ENCODE data around the gene TRABD2A. TPM values are rescaled to one million over a fixed set of nuclear protein-coding genes. Genes with fewer than 3 reads are reported as not detected.

TRABD2A gene
- polyA plus RNA-seq, 3 donors = 0.52 to 1.2 (median 0.59) TPM

DNA sequence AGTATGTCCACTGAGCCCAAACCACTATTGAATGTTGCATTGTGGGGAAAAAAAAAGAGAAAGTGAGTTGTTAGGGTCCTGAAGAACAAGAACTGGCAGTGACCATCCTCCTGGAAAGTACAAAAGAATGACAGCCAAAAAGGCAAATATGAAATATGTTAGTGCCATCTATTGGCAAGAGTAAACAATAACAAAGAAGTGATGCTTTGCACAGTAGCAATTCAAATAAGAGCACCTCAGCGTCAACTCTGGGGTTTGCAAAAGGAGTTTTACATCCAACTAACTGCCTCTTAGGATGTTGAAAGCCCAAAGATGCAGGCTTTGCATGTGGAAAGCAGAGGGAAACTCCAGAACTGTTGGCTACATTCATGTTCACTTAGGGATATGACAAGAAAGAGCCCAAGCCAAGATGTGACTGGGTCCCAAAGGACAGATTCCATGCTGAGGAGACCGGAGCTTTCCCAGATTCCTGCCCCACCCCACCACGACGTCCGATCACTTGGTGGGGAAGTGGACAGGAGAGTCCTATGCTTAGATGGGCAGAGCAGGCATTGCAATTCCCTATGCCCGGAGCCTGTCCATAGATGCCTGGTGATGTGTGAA, 15.6 kb downstream of the TRABD2A start:
- no peak for DNase-seq (ENCODE audit: extremely low read depth in 1 of 11, low read depth in 9 of 11, low spot score in 4 of 11)

DNA sequence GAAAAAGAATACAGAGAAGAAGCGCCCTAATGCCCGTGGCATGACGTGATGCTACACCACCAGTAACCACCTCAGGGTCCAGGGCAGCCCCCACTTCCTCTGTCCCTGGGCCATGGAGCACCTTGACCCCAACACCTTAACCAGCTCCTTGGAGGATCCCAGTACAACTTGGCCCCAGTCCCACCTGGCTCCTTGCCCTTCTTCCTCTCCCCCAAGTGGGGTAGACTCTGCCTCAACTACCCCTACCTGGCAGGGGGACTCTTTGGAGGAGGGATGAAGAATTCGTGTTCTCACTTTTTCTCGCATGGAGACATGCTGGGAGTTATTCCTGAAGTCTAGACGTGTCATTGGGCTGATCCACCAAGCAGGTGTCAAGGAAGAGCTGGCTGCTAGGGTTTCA, 18.9 kb downstream of the TRABD2A start:
- no peak for DNase-seq (ENCODE audit: extremely low read depth in 1 of 11, low read depth in 9 of 11, low spot score in 4 of 11)

DNA sequence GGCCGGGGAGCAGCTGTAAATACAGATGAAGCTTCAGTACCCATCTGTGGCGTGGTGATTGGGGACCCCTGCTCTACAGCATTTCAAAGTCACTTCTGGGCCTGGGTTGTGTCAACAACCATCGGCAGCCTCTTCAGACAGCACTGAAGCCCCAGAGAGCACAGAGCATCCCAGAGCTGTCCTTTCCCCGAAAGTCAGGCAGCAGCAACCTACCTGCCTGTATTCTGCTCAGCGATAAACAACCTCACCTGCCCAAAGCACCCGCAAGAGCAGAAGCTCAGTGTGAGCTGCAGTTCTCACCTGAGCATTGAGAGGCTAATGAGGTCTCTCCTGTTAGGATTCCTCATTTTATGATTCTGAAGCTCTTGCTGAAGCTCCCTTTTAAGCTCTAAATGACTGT, 19.3 kb downstream of the TRABD2A start:
- DNase-seq (ENCODE audit: extremely low read depth in 1 of 11, low read depth in 9 of 11, low spot score in 4 of 11) = no peak

DNA sequence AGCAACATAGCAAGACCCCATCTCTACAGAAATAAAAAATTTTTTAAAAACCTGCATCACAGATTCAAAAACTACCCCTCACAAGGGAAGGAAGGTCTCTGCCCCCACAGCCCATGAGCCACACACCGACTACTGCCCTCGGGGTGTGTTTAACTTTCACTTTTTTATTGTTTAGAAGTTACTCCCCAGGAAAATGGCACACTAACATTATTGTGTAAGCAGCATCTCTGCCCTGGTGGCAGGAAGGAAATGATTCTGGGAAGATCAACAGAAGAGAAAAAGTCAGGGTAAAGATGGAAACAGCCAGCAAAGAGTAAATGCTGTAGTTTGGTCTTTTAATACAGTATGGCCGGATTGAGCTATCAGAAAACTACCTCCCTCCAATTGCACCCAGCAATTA, 21.9 kb downstream of the TRABD2A start:
- no peak for DNase-seq (ENCODE audit: extremely low read depth in 1 of 11, low read depth in 9 of 11, low spot score in 4 of 11)

DNA sequence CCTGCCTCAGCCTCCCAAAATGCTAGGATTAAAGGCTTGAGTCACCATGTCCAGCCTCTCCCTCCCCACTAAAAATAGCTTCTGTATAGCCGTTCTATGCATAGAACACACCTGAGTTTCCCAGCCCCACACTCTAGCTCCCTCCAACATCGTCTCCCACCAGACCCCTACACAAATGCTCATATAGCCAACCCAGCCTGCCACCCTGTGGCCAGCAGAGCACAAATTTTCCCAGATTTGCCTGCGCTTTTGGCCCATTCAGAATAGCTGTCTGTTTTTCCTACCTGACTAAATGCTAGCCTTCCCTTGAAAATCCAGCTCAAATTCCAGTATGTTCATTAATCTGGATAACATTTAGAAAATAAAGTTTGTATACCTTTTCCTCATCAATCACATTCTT, 22.8 kb downstream of the TRABD2A start:
- no peak for DNase-seq (ENCODE audit: extremely low read depth in 1 of 11, low read depth in 9 of 11, low spot score in 4 of 11)

DNA sequence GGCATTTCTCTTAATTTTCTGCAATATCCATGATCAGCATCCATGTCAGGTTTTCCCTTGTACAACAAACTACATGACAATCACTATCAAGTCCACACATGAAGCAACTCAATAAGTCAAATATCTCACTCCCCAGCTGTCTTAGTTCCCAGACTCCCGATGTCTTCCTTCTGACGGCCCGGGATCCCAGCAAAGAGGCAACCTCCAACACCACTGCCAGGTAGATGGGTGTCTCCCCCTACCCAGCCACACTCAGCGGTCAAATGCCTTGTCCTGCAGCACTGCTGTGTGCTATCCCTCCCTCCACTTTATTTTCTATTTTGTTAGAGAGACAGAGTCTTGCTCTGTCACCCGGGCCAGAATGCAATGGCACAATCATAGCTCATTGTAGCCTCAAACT, 23.3 kb downstream of the TRABD2A start:
- DNase-seq (ENCODE audit: extremely low read depth in 1 of 11, low read depth in 9 of 11, low spot score in 4 of 11) = no peak

DNA sequence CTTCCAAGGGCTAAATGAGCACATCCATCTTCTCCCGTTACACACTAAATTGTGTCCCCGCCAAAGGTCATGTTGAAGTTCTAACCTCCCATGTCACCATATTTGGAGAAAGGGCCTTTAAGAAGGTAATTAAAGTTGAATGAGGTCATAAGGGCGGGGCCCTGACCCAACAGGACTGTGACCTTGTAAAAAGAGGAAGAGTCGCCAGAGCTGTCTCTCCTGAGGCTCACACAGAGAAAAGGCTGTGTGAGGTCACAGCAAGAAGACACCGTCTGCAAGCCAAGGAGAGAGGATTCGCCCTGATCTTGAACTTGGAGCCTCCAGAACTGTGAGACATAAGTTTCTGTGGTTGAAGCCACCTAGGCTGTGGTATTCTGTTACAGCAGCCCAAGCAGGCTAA, 24.1 kb downstream of the TRABD2A start:
- no peak for DNase-seq (ENCODE audit: extremely low read depth in 1 of 11, low read depth in 9 of 11, low spot score in 4 of 11)

DNA sequence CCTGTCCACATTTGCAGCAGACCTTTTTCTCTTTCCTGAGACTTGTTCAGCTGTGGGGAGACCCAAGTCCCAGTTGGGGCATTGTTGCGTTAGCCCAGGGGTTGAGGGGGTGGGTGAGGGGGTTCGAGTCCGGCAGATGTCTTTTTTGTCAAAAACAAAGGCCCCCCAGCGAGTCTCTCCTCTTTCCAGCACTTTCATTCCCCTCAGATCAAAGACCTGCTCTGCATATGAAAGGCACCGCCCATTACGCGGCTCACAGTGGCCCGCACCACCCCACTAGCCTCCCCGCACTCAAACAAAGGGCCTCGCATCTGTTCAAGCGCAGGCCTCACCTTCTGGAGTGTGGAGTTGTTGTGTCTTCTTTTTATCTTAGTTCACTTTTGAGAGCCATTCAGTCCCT, 25.2 kb downstream of the TRABD2A start:
- DNase-seq (ENCODE audit: extremely low read depth in 1 of 11, low read depth in 9 of 11, low spot score in 4 of 11) = no peak

DNA sequence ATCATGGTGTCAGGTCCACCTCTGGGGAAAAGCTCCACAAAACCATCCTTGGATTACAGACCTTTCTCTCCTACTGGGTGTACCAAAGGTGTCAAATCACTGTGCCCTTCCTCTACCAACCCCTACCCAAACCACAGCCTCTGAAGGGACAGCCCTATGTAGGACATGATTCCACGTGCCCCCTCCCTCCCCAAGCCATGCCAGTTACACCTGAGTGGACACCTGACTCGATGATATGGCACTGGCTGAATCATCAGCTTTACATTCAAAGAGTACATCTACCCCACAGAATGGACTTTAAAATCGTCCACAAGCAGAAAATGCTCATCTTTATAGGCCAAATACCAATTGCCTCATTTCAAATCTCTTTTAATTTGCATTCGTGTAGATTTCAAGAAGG, 26.0 kb downstream of the TRABD2A start:
- DNase-seq (ENCODE audit: extremely low read depth in 1 of 11, low read depth in 9 of 11, low spot score in 4 of 11) = no peak

DNA sequence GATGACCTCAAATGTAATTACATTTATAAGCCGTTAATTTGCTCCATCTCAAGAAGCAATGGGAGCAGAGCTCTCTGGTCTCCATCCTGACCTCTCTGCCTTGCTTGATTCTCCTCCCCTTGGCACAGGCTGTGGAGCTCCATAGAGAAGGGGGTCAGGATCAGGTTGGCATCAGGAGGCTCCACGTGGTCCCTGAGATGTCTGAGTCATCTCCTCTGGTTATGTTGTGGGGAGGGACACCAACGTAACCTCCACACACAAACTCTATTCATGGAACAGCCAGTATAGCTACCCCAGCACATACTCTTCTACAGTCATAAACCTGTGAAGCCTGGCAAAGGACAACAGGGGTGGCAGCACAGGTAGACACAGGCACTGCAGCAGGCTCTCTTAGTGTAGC, 29.0 kb downstream of the TRABD2A start:
- DNase-seq (ENCODE audit: extremely low read depth in 1 of 11, low read depth in 9 of 11, low spot score in 4 of 11) = no peak

DNA sequence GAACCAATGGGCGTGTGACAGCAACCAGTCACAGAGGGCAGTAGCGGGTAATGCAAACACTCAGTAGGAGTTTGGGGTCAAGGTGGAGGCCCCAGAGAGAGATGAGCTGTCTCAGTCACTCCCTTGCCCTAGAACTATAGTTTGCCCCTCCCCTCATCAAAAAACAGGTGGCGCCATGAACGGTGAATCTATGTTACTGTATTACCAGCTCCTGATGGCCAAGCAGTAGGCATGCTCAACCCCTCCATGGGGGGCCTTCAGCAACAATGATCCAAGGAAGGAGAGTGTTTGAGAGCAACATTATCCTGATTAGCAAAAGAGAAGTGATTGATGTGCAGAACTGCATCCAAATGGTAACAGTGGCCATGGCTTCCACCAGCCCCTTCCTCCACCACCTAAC, 30.4 kb downstream of the TRABD2A start:
- no peak for DNase-seq (ENCODE audit: extremely low read depth in 1 of 11, low read depth in 9 of 11, low spot score in 4 of 11)

DNA sequence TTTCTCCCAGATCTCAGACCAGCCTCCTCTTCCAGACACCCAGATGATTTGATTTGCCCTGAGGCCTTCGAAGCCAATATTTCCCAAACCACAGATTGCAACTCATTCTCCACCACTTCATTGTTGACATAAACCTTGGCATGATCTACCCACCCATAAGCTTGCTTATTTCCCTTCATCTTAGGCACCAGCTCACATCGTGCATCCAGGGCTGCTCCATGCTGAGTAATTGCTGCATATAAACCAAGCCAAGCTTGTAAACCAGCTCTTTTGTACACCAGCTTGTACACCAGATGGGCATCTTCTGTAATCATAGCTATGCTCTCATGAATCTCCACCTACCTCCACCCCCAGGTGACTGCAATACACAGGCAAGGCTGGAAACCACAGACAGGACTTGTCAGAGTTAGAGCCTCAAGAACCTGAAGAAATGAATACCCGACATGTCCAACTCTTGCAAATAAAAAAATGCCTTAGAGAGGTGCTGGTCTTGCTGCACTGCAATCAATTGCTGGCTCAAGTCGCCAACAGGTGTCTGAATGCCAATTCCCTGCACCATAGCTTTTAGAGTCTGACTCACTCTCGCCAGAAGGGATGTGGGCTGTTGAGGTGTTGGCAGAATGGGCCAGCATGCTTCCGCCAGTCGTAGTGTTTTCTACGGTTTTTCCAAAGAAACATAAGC, 31.5 kb downstream of the TRABD2A start:
- no peak for DNase-seq (ENCODE audit: extremely low read depth in 1 of 11, low read depth in 9 of 11, low spot score in 4 of 11)

DNA sequence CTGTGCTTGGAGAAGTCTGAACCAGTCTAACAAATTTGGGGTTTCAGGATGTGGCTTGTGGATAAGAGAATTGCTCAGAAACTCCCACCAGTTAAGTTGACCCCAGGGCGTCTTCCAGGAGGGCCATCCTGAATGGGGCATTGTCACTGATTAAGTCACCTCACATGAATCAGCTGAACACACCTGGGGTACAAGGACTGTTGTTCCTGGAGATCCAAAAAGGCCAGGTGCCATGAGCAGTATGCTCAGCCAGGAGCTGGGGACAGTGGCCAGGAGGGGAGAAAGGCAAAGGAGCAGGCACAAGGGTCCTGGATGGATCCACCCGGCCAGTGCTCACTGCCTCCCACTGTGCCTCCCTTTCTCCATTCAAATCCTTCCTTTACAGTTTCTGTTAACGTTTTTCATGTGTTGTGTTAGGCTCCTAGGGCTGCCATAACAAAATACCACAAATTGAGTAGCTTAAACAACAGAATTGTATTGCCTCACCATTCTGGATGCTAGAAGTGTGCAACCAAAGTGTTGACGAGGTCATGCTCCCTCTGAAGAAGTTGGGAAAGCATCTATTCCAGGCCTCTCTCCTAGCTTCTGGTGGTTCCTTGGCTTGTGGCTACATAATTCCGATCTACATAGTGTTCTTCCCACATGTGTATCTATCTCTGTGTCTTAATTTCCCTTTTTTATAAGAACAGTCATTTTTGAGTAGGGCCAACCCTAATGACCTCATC, 33.4 kb downstream of the TRABD2A start:
- DNase-seq (ENCODE audit: extremely low read depth in 1 of 11, low read depth in 9 of 11, low spot score in 4 of 11) = no peak

DNA sequence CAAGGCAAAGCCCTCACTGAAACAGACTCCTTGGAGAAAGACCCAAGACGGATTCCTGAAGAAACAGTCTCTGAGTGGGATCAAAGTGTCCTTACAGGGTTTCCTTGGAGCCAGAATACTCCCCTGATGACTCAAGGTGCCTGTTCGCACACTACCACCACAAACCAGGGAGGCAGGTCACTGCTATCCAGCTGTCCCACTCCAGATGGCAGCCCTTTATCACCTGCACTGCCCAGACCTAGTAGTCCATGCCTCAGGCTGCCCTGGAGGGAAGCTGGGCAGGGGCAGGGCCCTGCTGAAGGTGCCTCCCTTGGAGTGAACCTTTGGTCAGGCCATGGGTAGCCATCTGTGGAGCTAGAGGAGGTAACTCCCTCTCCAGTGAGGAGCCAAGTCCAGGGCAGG, 34.1 kb downstream of the TRABD2A start:
- no peak for DNase-seq (ENCODE audit: extremely low read depth in 1 of 11, low read depth in 9 of 11, low spot score in 4 of 11)

DNA sequence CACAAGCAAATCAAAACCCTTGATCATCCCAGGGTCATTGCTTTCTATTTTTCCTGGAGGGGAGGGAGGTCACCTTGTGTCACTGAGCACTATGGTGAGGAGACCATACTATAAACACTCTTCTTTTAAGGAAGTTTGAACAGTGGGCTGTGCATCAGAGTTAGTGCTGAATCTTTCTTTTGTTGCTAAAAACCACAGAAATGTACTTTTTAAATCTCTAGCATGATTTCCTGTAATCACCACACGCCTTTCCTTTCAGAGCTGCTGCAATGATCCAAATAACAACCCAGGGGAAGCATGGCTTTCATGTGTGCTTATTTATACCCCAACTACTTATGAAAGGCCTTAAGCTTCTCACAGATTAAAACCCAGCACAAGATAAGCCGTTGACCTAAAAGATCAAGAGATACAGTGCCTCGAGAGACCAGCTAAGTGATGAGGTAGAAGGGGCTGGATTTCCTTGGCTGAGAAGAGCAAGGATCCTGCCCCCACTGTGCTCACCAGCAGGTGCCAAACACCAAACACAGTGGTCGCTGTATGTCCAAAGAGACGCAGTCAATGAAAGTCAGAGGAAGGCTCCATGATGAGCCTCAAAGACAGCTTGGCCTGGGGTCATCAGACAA, 34.7 kb downstream of the TRABD2A start:
- no peak for DNase-seq (ENCODE audit: extremely low read depth in 1 of 11, low read depth in 9 of 11, low spot score in 4 of 11)

DNA sequence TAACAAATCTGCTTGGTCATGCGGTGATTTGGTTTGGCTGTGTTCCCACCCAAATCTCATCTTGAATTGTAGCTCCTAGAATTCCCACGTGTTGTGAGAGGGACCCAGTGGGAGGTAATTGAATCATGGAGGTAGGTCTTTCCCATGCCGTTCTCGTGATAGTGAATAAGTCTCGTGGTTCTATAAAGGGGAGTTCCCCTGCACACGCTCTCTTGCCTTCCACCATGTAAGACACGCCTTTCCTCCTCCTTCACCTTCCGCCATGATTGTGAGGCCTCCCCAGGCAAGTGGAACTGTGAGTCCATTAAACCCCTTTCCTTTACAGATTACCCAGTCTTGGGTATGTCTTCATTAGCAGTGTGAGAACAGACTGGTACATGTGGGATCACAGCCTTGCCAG, 36.7 kb downstream of the TRABD2A start:
- no peak for DNase-seq (ENCODE audit: extremely low read depth in 1 of 11, low read depth in 9 of 11, low spot score in 4 of 11)

DNA sequence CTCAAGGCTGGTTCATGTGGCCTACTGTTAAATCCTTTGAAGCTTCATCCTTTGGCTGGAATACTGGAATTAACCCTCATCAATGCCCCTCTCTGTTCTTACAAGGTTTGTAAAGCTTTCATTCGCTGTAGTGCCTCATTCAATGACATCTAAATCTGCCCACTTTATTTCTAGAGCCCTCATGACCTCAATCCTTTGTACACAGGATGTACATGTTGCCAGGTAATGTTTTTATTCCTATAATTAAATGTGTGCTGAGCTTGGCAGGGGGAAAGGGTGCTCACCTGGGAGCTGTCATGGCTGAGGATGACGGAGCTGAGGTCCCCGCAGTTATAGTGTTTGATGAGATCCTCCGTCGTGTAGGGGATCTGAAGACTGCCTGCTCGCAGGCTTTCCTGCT, 39.3 kb downstream of the TRABD2A start:
- DNase-seq (ENCODE audit: extremely low read depth in 1 of 11, low read depth in 9 of 11, low spot score in 4 of 11) = no peak

DNA sequence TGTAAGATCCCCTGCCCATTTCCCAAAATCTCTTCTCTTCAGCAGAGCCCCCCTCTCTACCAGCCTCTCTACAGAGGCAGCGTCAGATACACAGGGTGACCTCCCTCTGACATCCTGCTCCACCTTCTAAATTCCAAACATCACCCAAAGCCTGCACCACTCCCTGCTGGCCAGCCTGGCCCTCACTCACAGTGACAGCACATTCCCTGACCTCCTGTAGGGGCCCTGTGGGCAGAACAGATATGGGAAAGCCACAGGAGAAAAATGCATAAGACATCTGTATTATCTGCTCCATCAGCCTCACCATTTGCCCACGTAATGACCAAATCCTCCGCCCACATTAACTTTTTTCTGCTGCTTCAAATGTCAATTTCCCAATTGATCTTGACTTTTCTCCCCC, 40.6 kb downstream of the TRABD2A start:
- DNase-seq (ENCODE audit: extremely low read depth in 1 of 11, low read depth in 9 of 11, low spot score in 4 of 11) = no peak

DNA sequence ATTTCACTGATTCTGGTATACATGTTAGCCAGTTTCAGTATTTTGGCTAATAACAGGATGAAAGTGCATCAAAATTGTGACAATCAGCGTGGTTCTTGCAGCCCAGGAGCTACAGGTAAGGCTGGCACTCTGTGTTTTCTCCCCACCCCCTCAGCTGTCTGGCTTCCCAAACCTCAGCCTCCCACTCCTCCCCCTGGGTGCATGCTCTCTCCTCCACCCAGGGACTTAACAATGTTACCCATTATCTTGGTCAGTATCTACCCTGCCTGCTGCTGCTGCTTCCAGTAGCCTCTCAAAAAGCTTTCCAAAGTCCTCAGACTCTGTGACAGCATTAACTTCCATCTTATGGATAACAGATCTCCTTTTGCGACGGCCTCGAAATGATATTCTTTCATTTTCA, 41.0 kb downstream of the TRABD2A start:
- no peak for DNase-seq (ENCODE audit: extremely low read depth in 1 of 11, low read depth in 9 of 11, low spot score in 4 of 11)

DNA sequence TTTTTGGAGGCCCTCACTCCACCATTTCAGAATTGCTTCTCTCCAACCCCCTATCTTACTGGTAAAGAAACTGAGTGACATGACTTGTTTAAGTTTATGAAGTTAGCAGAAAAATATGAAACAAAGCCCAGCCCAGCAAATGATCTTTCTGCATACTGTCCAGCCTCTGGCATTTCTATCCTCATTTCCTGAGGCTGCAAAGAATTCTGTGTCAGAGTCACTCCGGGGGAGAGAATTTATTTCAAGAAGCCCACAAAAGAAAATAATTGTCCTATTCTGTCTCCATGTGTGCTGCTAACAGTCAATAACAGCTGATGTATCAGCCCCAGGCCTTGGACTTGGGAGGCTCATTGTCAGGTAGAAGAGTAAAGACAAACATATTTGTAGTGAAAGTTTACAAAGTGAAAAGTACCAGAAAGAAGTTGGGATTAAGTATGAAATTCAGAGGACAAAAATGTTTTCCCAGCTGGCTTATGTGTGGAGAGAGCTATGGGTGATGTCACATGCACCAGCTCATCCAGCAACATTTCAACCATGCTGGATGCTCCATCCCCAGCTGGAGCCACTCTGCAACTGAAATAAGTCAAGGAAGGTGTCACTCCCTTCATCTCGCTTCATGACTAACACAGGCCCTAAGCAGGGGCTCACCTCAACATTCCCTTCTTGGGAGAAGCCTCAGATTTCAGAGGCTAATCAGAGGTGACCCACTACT, 42.3 kb downstream of the TRABD2A start:
- no peak for DNase-seq (ENCODE audit: extremely low read depth in 1 of 11, low read depth in 9 of 11, low spot score in 4 of 11)
